ENCODE measurements around the gene CDK14.

DNA sequence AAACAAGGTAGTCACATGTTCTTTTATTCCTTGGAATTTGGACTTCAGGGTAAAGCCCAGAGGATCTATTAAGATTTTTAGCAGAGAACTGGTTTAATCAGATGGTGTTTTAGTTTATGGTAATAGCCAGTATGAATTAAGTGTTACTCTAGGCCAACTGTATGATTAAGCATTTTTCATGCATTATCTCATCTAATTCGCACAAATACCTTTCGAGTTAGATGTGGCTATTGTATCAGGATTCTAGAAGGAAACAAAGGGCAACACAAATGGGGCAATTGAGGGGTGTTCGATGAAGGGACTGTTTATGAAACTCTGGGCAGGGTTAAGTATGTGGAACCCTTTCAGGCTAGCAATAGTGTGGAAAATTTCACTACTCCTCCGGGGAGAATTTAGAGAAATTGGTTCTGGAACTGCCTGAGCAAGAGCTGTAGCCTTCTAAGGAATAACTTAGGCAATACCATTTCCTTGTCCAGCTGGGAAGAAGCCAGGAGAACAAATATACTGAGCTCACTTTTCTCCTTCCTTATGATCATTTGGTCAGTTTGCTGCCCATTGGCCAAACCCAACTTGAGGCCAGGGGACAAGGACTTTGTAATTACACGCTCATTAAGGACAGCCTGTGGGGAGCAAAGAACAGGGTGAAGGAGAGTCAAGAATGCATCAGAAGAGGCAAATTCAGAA is 349.1 kb downstream of the CDK14 start:
- TF ChIP-seq, protein P1, sequence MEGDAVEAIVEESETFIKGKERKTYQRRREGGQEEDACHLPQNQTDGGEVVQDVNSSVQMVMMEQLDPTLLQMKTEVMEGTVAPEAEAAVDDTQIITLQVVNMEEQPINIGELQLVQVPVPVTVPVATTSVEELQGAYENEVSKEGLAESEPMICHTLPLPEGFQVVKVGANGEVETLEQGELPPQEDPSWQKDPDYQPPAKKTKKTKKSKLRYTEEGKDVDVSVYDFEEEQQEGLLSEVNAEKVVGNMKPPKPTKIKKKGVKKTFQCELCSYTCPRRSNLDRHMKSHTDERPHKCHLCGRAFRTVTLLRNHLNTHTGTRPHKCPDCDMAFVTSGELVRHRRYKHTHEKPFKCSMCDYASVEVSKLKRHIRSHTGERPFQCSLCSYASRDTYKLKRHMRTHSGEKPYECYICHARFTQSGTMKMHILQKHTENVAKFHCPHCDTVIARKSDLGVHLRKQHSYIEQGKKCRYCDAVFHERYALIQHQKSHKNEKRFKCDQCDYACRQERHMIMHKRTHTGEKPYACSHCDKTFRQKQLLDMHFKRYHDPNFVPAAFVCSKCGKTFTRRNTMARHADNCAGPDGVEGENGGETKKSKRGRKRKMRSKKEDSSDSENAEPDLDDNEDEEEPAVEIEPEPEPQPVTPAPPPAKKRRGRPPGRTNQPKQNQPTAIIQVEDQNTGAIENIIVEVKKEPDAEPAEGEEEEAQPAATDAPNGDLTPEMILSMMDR (conservative IDR thresholded peaks at IDR 0.05 in 1 of 2, IDR thresholded peaks at IDR 0.05 in 1 of 2; ENCODE audit: low read depth in 1 of 2, low read length in 2 of 2), result no peak
- TF ChIP-seq EZH2 (IDR thresholded peaks at IDR 0.05; ENCODE audit: low read length, missing control alignments), result no peak

Data from fibroblast of lung (primary cell).